WERI-Rb-1 (cell line): ENCODE results near the gene ESRP2.

Experiments used
- DNase-seq: peaks from one replicate; pipeline ENCODE4 v3.0.0-alpha.2; 2020
- H3K27ac ChIP-seq: fragments of 250-450 bp; sonication (Bioruptor Pico); 2 replicates; pipeline ENCODE4 v1.5.1; 2020; ENCODE audit warnings: mild to moderate bottlenecking, moderate library complexity
- H3K27me3 ChIP-seq: fragments of 250-450 bp; sonication (Bioruptor Pico); 2 replicates; pipeline ENCODE4 v1.5.1; 2021; ENCODE audit warnings: mild to moderate bottlenecking, low read depth, moderate library complexity; ENCODE audit not compliant: insufficient read depth, severe bottlenecking
- H3K36me3 ChIP-seq: fragments of 250-450 bp; sonication (Bioruptor Pico); 2 replicates; pipeline ENCODE4 v1.5.1; 2020; ENCODE audit warnings: mild to moderate bottlenecking, moderate library complexity
- H3K4me3 ChIP-seq: 2 replicates; pipeline ENCODE4 v1.5.1; 2011; ENCODE audit warnings: low read depth, mild to moderate bottlenecking, control low read depth, low read length
- H3K9me3 ChIP-seq: fragments of 250-450 bp; sonication (Bioruptor Pico); 2 replicates; pipeline ENCODE4 v1.5.1; 2021; ENCODE audit warnings: mild to moderate bottlenecking, moderate library complexity; ENCODE audit not compliant: severe bottlenecking
- TF ChIP-seq, protein P1 (sequence below): IDR thresholded peaks from 2 replicates; pipeline ENCODE4 v1.5.1; 2011; ENCODE audit warnings: low read depth, mild to moderate bottlenecking, control low read depth, inconsistent platforms, low read length

ESRP2 gene

DNA sequence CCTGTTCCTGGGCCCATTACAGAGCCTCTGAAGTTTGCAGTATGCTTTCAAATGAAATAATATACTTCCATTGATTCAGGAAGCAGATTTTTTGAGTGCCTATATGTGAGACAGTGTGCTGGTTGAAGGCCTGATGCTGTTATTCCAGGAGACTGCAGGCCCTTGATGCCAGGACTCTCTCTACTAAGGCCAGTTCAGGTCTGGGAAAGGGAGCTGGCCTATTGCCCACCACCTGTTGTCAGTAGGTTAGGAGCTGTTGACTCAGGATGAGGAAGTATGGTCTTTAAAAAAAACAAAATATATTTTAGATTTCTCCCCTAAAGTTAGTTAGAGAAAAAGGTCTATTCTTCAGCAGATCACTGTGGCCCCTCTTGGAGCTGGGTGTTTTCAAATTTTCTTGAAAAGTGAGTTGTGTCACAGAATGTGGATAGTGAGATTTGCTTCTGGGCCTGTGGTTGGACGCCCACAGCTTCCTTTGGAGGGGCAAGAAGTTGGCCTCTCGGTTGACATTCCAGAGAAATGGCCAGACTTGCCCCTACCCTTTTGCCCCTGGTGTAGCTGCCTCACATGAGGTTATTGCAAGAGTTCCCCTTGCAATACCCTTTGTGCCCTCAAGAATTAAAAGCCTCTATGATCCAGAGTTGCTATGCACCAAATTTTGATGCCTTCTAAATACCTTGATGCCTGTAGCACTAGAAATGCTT lies 7.9 kb downstream of the ESRP2 start:
- no peak overlapping the region for H3K27ac ChIP-seq
- H3K9me3 ChIP-seq: no peaks in the 10 kb centered on the region
- H3K36me3 ChIP-seq: peaks cover 26% of the 10 kb centered on the region

DNA sequence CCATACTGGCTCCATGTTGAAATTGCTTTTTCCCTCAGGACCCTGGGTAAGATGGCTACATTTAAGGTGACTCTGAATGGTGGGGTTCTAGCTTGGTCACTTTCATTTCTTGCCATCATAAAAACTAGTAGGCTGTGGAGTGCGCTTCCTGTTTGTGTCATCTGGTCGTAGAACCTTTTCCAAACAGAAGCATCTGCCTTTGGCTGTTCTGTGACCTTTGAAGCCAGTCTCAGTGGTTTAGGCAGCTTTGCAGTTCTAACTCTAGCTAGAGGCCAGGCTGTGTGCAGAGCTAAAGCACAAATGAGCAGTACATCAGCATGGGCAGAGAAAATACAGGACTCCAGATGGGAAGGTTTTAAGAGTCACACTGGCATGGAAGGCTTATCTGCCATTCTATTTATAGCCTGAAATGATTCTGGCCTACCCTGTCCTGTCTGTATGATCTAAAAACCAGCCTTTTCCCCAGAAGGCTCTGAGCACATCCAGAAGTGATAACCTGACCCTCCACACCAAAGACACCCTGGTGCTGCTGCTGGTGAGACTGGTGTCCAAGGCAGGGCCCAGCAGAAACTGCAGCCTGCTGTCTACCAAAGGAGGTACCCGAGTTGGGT lies 8.6 kb downstream of the ESRP2 start:
- H3K36me3 ChIP-seq: peaks cover 26% of the 10 kb centered on the region
- H3K9me3 ChIP-seq: no peaks in the 10 kb centered on the region
- no peaks in the 10 kb centered on the region for H3K27me3 ChIP-seq
- TF ChIP-seq, protein P1, sequence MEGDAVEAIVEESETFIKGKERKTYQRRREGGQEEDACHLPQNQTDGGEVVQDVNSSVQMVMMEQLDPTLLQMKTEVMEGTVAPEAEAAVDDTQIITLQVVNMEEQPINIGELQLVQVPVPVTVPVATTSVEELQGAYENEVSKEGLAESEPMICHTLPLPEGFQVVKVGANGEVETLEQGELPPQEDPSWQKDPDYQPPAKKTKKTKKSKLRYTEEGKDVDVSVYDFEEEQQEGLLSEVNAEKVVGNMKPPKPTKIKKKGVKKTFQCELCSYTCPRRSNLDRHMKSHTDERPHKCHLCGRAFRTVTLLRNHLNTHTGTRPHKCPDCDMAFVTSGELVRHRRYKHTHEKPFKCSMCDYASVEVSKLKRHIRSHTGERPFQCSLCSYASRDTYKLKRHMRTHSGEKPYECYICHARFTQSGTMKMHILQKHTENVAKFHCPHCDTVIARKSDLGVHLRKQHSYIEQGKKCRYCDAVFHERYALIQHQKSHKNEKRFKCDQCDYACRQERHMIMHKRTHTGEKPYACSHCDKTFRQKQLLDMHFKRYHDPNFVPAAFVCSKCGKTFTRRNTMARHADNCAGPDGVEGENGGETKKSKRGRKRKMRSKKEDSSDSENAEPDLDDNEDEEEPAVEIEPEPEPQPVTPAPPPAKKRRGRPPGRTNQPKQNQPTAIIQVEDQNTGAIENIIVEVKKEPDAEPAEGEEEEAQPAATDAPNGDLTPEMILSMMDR: no peak
- no peak for DNase-seq
- no peak overlapping the region for H3K4me3 ChIP-seq
- no peak overlapping the region for H3K27ac ChIP-seq

More for the DNA sequence above, 7.9 kb downstream of the ESRP2 start:
- Histone ChIP-seq H3K4me3 (no peak overlapping the region), H3K27me3 (no peaks in the 10 kb centered on the region)
- no peak for DNase-seq
- TF ChIP-seq, protein P1: no peak

DNA sequence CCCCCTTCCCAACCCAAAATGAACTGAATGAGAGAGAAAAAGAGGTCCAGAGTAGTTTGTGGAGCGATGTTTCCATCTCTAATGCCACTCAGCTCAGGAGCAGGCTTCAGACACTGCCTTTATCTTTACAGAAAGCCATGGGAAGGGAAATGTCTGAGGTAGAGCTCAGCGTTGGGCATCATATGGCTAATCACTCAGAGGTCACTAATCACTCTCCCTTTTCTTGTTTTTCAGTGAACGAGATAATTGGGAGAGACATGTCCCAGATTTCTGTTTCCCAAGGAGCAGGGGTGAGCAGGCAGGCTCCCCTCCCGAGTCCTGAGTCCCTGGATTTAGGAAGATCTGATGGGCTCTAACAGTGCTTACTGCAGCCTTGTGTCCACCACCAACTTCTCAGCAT lies 9.8 kb downstream of the ESRP2 start:
- Histone ChIP-seq H3K36me3 (peaks cover 26% of the 10 kb centered on the region), H3K4me3 (no peak overlapping the region), H3K27ac (peak overlapping the region; percentile 31; the same call in 1 of the 2 replicates), H3K9me3 (no peaks in the 10 kb centered on the region), H3K27me3 (no peaks in the 10 kb centered on the region)
- DNase-seq: no peak
- TF ChIP-seq, protein P1: no peak

DNA sequence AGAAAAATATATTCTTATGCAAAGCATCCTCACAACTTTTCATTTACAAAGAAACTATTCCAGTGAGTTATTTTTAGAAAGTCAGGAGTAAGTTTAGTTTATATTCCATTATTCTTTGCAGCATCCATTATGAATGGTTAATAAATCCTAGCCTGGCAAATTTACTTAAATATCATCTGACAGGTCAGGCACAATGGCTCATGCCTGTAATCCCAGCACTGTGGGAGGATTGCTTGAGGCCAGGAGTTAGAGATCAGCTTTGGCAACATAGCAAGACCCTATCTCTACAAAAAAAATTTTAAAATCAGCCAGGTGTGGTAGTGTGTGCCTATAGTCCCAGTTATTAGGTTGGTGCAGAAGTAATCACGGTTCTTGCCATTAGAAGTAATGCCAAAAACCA lies 12.9 kb downstream of the ESRP2 start:
- Histone ChIP-seq H3K4me3 (no peak overlapping the region), H3K9me3 (no peaks in the 10 kb centered on the region), H3K36me3 (peaks cover 5% of the 10 kb centered on the region), H3K27ac (no peak overlapping the region), H3K27me3 (no peaks in the 10 kb centered on the region)
- DNase-seq: no peak
- TF ChIP-seq, protein P1: no peak

DNA sequence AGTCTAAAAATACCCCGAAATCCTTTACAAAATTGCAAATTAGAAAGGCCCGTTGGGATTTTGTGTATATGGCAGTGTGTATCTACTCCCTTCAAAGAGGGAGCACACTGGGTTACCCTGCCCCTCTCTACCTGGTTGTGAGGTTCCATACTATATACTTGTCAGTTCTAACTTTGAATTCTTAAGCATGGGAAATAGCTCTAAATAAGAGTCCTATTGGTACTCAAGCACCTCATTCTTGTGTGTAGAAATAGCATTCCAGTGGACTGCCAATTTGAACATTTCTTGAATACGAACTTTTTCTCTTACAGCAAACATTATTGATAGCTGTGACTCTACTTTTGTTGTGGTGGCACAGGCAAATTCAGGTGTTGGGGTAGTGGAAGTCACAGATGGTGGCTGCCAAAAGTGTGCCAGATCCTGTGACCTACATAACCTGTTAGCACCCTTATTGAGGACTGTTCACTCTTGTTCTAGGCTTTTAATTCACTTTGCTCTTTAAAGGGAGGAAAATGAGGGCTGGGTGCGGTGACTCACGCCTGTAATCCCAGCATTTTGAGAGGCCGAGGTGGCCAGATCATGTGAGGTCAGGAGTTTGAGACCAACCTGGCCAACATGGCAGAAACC lies 16.1 kb downstream of the ESRP2 start:
- H3K36me3 ChIP-seq: no peaks in the 10 kb centered on the region; the same call in none of the 2 replicates
- H3K27ac ChIP-seq: no peak overlapping the region
- no peak overlapping the region for H3K4me3 ChIP-seq
- TF ChIP-seq, protein P1: no peak
- H3K27me3 ChIP-seq: no peaks in the 10 kb centered on the region
- DNase-seq: no peak
- no peaks in the 10 kb centered on the region for H3K9me3 ChIP-seq
